ENCODE results near the gene LTC4S. TPM values are rescaled to one million over a fixed set of nuclear protein-coding genes. Genes with fewer than 3 reads are reported as not detected.

Gene LTC4S
- total RNA-seq, 1 experiment from 2014 or later: 3.7 TPM

DNA sequence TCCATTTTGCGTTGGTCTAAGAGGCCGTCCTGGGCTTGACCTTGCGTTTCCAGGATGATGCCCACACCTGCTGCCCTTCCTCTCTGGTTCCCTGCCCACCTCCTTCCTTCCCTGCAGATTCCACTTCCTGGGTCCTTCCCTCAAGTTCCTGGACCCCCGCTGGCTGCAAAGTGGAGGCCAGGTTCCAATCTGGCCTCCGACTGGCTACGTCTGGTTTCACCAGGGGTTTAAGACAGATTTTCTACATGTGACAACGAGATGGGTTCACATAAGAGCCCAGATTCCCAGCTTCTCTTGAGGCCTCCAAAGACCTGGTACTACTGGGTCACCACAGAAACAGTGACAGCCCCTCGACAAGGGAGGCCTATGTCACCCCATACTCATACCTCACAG is 10.8 kb downstream of the LTC4S start:
- H3K27ac Mint-ChIP-seq: no peak overlapping the region
- Histone ChIP-seq H4K20me1 (ENCODE audit: control insufficient read depth, insufficient read depth, insufficient read length) (no peaks in the 10 kb centered on the region), H2AFZ (ENCODE audit: low read length) (no peak overlapping the region), H4K5ac (ENCODE audit: insufficient read length, low read depth, low read length) (no peak overlapping the region), H3T11ph (ENCODE audit: low read length) (no peak overlapping the region), H3K9ac (ENCODE audit: extremely low read depth, insufficient read length, low read length) (no peak overlapping the region), H3K27ac (ENCODE audit: insufficient read length, low read depth, low read length) (no peak overlapping the region), H2AK5ac (ENCODE audit: insufficient read length, low read length) (no peak overlapping the region), H3K79me2 (ENCODE audit: insufficient read depth, low read length) (no peaks in the 10 kb centered on the region; the same call in 1 of the 2 replicates), H3K56ac (ENCODE audit: insufficient read length, low read depth, low read length) (no peak overlapping the region), H3K14ac (ENCODE audit: insufficient read depth, low read length) (no peak overlapping the region), H3K27me3 (ENCODE audit: insufficient read depth, low read length) (no peaks in the 10 kb centered on the region), H4K8ac (replicated peaks; ENCODE audit: insufficient read length, low read depth, low read length) (no peak overlapping the region), H3K23me2 (ENCODE audit: insufficient read length, low read depth, low read length, poor library complexity, severe bottlenecking) (peaks cover 5% of the 10 kb centered on the region), H3K79me1 (ENCODE audit: insufficient read depth, low read depth, low read length, poor library complexity, severe bottlenecking) (peaks cover 5% of the 10 kb centered on the region), H3K23ac (ENCODE audit: insufficient read length, low read depth, low read length) (no peak overlapping the region), H3K4me1 (ENCODE audit: insufficient read depth, low read length) (no peaks in the 10 kb centered on the region), H2BK12ac (ENCODE audit: insufficient read length, low read depth, low read length) (no peak overlapping the region), H2BK20ac (ENCODE audit: low read depth, low read length, poor library complexity, severe bottlenecking) (no peak overlapping the region), H2BK120ac (ENCODE audit: low read depth, low read length, poor library complexity, severe bottlenecking) (no peak overlapping the region), H3K4ac (ENCODE audit: low read depth, low read length) (no peak overlapping the region), H4K91ac (ENCODE audit: insufficient read length, low read depth, low read length) (no peak overlapping the region), H2BK15ac (ENCODE audit: low read depth, low read length) (no peak overlapping the region), H3K9me3 (ENCODE audit: control insufficient read depth, low read depth, low read length) (no peaks in the 10 kb centered on the region), H3K18ac (ENCODE audit: insufficient read length, low read depth, low read length) (no peak overlapping the region), H3K4me2 (ENCODE audit: insufficient read depth, insufficient read length, low read length) (peak overlapping the region; percentile 51), H2BK5ac (ENCODE audit: insufficient read length, low read length) (no peak overlapping the region)
- peak overlapping the region; percentile 78 to 87; a peak in 4 of 5 replicates for H3K4me3 Mint-ChIP-seq
- TF ChIP-seq, protein P1, sequence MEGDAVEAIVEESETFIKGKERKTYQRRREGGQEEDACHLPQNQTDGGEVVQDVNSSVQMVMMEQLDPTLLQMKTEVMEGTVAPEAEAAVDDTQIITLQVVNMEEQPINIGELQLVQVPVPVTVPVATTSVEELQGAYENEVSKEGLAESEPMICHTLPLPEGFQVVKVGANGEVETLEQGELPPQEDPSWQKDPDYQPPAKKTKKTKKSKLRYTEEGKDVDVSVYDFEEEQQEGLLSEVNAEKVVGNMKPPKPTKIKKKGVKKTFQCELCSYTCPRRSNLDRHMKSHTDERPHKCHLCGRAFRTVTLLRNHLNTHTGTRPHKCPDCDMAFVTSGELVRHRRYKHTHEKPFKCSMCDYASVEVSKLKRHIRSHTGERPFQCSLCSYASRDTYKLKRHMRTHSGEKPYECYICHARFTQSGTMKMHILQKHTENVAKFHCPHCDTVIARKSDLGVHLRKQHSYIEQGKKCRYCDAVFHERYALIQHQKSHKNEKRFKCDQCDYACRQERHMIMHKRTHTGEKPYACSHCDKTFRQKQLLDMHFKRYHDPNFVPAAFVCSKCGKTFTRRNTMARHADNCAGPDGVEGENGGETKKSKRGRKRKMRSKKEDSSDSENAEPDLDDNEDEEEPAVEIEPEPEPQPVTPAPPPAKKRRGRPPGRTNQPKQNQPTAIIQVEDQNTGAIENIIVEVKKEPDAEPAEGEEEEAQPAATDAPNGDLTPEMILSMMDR (conservative IDR thresholded peaks at IDR 0.05): no peak
- H3K4me1 Mint-ChIP-seq: peaks cover 28 to 39% of the 10 kb centered on the region in 2 experiments
- WGBS (ENCODE audit: extremely low coverage, insufficient read length, low lambda C conversion rate): no CpG with 5 or more reads among the region's 8 CpGs
- no peaks in the 10 kb centered on the region for H3K27me3 Mint-ChIP-seq (ENCODE audit: low read depth)
- H3K9me3 Mint-ChIP-seq: no peaks in the 10 kb centered on the region
- peaks cover 9 to 19% (median 14%) of the 10 kb centered on the region in 3 experiments; a peak in 6 of 7 replicates for H3K36me3 Mint-ChIP-seq (ENCODE audit: insufficient read depth in 1 of 3, low read depth in 3 of 3)
- no peak for DNase-seq

All from H9 (cell line).